IMR-90 (cell line): ENCODE results near the gene ANTXR1. TPM values are rescaled to one million over a fixed set of nuclear protein-coding genes. Genes with fewer than 3 reads are reported as not detected.

ENCODE experiments used
- ATAC-seq: fragments of 200-7000 bp; cut with Tn5 transposase; 2 replicates; pipeline ENCODE4 v1.9.1; 2020; ENCODE audit warnings: low read depth, mild to moderate bottlenecking, moderate library complexity
- BruUV-seq: library from RNA; stranded (reverse); fragments of 400-500 nt; replicated peaks from 2 replicates; lab custom pipeline; 2021; lab: Mats Ljungman, UMichigan
- CTCF ChIA-PET: fragments of 300-600 bp; formaldehyde crosslinking; extraction: SDS; loops from one replicate; lab custom pipeline; 2021; ENCODE audit warnings: antibody characterized with exemption; lab: Yijun Ruan, JAX
- POLR2A ChIA-PET: fragments of 300-600 bp; sonication (Branson Sonifier 250); formaldehyde crosslinking; loops from one replicate; lab custom pipeline; 2022; ENCODE audit warnings: antibody characterized with exemption; ENCODE audit not compliant: unreplicated experiment; lab: Charles Lee
- DNase-seq: peaks from one replicate; pipeline ENCODE4 v3.0.0; 2013
- H2AFZ ChIP-seq: replicated peaks from 2 replicates; pipeline ENCODE3; 2013; ENCODE audit warnings: low read length, mild to moderate bottlenecking; ENCODE audit not compliant: poor library complexity
- H2AK5ac ChIP-seq: 2 replicates; pipeline ENCODE4 v1.6.1; 2013; ENCODE audit warnings: low read depth, low read length, inconsistent platforms
- H2AK9ac ChIP-seq: replicated peaks from 2 replicates; pipeline ENCODE3; 2013; ENCODE audit warnings: mild to moderate bottlenecking, low read depth, low read length, moderate library complexity; ENCODE audit not compliant: poor library complexity
- H2BK120ac ChIP-seq: 2 replicates; pipeline ENCODE4 v1.6.1; 2013; ENCODE audit warnings: low read depth, low read length, inconsistent platforms
- H2BK15ac ChIP-seq: 3 replicates; pipeline ENCODE4 v1.6.1; 2013; ENCODE audit warnings: low read depth, low read length, inconsistent platforms
- H2BK20ac ChIP-seq: 2 replicates; pipeline ENCODE4 v1.6.1; 2013; ENCODE audit warnings: low read depth, mild to moderate bottlenecking, inconsistent platforms, low read length, moderate library complexity
- H2BK5ac ChIP-seq: 2 replicates; pipeline ENCODE4 v1.6.1; 2013; ENCODE audit warnings: mild to moderate bottlenecking, low read depth, low read length, inconsistent platforms; ENCODE audit not compliant: poor library complexity, severe bottlenecking
- H3K14ac ChIP-seq: replicated peaks from 2 replicates; pipeline ENCODE4 v1.6.1; 2013; ENCODE audit warnings: low read depth, low read length, inconsistent platforms
- H3K18ac ChIP-seq: 2 replicates; pipeline ENCODE4 v1.6.1; 2013; ENCODE audit warnings: low read depth, low read length, control low read depth
- H3K23ac ChIP-seq: 2 replicates; pipeline ENCODE4 v1.6.1; 2013; ENCODE audit warnings: low read depth, low read length, inconsistent platforms
- H3K27ac ChIP-seq: 2 replicates; pipeline ENCODE4 v1.5.1; 2013; ENCODE audit warnings: mild to moderate bottlenecking, control low read depth, low read length; ENCODE audit not compliant: insufficient read depth
- H3K27me3 ChIP-seq: 2 replicates; pipeline ENCODE4 v1.6.1; 2013; ENCODE audit warnings: low read length; ENCODE audit not compliant: control insufficient read depth, insufficient read depth
- H3K36me3 ChIP-seq: 2 replicates; pipeline ENCODE4 v1.6.1; 2013; ENCODE audit warnings: low read length, mixed read lengths; ENCODE audit not compliant: control insufficient read depth, insufficient read depth
- H3K4ac ChIP-seq: 2 replicates; pipeline ENCODE4 v1.6.1; 2013; ENCODE audit warnings: low read depth, low read length, inconsistent platforms
- H3K4me1 ChIP-seq: 2 replicates; pipeline ENCODE4 v1.6.1; 2013; ENCODE audit warnings: low read length, mixed read lengths; ENCODE audit not compliant: control insufficient read depth, insufficient read depth
- H3K4me2 ChIP-seq: 2 replicates; pipeline ENCODE4 v1.6.1; 2013; ENCODE audit warnings: low read depth, mild to moderate bottlenecking, control low read depth, low read length, moderate library complexity
- H3K4me3 ChIP-seq: 2 replicates; pipeline ENCODE4 v1.5.1; 2013; ENCODE audit warnings: low read depth, mild to moderate bottlenecking, control low read depth, low read length, moderate library complexity; ENCODE audit not compliant: insufficient read depth
- H3K56ac ChIP-seq: 2 replicates; pipeline ENCODE4 v1.6.1; 2013; ENCODE audit warnings: low read length, inconsistent platforms; ENCODE audit not compliant: insufficient read depth; ENCODE audit errors: extremely low read depth
- H3K79me1 ChIP-seq, 2 experiments: 2 replicates each; pipeline ENCODE4 v1.6.1; 2013; ENCODE audit warnings: low read length in 2 of 2, inconsistent platforms in 1 of 2, low read depth in 1 of 2
- H3K9ac ChIP-seq: 2 replicates; pipeline ENCODE4 v1.6.1; 2013; ENCODE audit warnings: low read depth, low read length, control low read depth
- H3K9me1 ChIP-seq: 2 replicates; pipeline ENCODE4 v1.6.1; 2013; ENCODE audit warnings: low read length, inconsistent platforms; ENCODE audit not compliant: insufficient read depth
- H3K9me3 ChIP-seq: 2 replicates; pipeline ENCODE4 v1.6.1; 2013; ENCODE audit warnings: low read length; ENCODE audit not compliant: control insufficient read depth, insufficient read depth
- H4K20me1 ChIP-seq: 2 replicates; pipeline ENCODE4 v1.6.1; 2013; ENCODE audit warnings: low read length, inconsistent platforms; ENCODE audit not compliant: insufficient read depth
- H4K5ac ChIP-seq: 2 replicates; pipeline ENCODE4 v1.6.1; 2013; ENCODE audit warnings: mild to moderate bottlenecking, low read depth, low read length, control low read depth
- H4K8ac ChIP-seq, 2 experiments: 2 replicates each; pipeline ENCODE4 v1.6.1; 2013; ENCODE audit warnings: low read depth in 2 of 2, low read length in 2 of 2, control low read depth in 1 of 2, inconsistent platforms in 1 of 2
- H4K91ac ChIP-seq: 2 replicates; pipeline ENCODE4 v1.6.1; 2013; ENCODE audit warnings: low read depth, low read length, inconsistent platforms; ENCODE audit not compliant: insufficient read depth
- FOS ChIP-seq: fragments of 150-350 bp; IDR thresholded peaks from 2 replicates; pipeline ENCODE4 v1.6.1; 2016; ENCODE audit warnings: low read depth, low read length
- MAZ ChIP-seq: IDR thresholded peaks from 2 replicates; pipeline ENCODE4 v1.6.1; 2012; ENCODE audit warnings: low read depth, mild to moderate bottlenecking, low read length, improper control_type of control experiment, moderate library complexity, borderline replicate concordance
- MXI1 ChIP-seq: IDR thresholded peaks from 2 replicates; pipeline ENCODE4 v1.6.1; 2012; ENCODE audit warnings: low read depth, mild to moderate bottlenecking, low read length, moderate library complexity, borderline replicate concordance
- RCOR1 ChIP-seq: IDR thresholded peaks from 2 replicates; pipeline ENCODE4 v1.6.1; 2012; ENCODE audit warnings: mild to moderate bottlenecking, low read length, improper control_type of control experiment; ENCODE audit not compliant: insufficient replicate concordance
- RFX5 ChIP-seq: IDR thresholded peaks from 2 replicates; pipeline ENCODE4 v1.8.0; 2012; ENCODE audit warnings: low read depth, mild to moderate bottlenecking, low read length, moderate library complexity
- SMC3 ChIP-seq: fragments of 150-350 bp; IDR thresholded peaks from 2 replicates; pipeline ENCODE4 v1.6.1; 2016; ENCODE audit warnings: low read depth, mild to moderate bottlenecking, antibody characterized with exemption, low read length, moderate library complexity
- WGBS, 2 experiments: methylation state at CpG; one replicate each; pipeline versions ENCODE4 v1.1.5 to v1.1.7; 2013; ENCODE audit warnings: missing lambda C conversion rate in 2 of 2; ENCODE audit not compliant: insufficient read length in 1 of 2; ENCODE audit errors: extremely low coverage in 2 of 2; 5-methylcytosine and 5-hydroxymethylcytosine counted together
- dilution Hi-C: fragments of 300-500 bp; cut with HindIII; formaldehyde crosslinking; loops from one replicate; pipeline ENCODE4 v1.14.3; 2018; ENCODE audit warnings: low sequenced_read_pairs; ENCODE audit not compliant: unreplicated experiment
- in situ Hi-C: fragments of 300-500 bp; cut with MboI; formaldehyde crosslinking; loops from 3 replicates; pipeline ENCODE4 v1.14.3; 2019; ENCODE audit warnings: low sequenced_read_pairs, inconsistent platforms, mixed read lengths
- intact Hi-C: fragments of 100-400 bp; cut with micrococcal nuclease; formaldehyde crosslinking; loops from 2 replicates; pipeline ENCODE4 v1.10.0; 2022
- polyA plus RNA-seq, 3 experiments: library from polyadenylated mRNA; depleted of rRNA; stranded (reverse); fragments of >200 nt; gene quantifications; 2 replicates each; pipeline ENCODE4 v1.2.3, GENCODE V29; 2012; ENCODE audit warnings: low replicate concordance in 1 of 3
- total RNA-seq: library from RNA; depleted of rRNA; stranded (reverse); fragments of >200 nt; gene quantifications from 2 replicates; pipeline ENCODE4 v1.2.3, GENCODE V29; 2012

The ANTXR1 gene
- total and polyA plus RNA-seq, 2 of the 4 experiments (the other 2 are of a cell fraction): 27.2 to 36.9 TPM

GRCh38 chr2:69055688-69056470 lies 42.9 kb downstream of the ANTXR1 start (continued):
- no peak for TF ChIP-seq SMC3

DNA sequence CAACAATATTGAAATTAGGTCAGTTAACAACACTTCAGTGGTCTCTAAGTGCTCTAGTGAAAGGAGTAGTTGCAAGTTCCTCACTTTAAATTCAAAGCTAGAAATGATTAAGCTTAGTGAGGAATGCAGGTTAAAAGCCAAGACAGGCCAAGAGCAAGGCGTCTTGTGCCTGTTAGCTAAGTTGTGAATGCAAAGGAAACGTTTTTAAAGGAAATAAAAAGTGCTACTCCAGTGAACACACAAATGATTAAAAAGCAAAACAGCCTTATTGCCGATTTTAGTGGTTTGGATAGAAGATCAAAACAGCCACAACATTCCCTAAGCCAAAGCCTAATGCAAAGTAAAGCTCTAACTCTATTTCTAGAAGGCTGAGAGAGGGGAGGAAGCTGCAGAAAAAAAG lies 44.7 kb downstream of the ANTXR1 start:
- no peak overlapping the region for H2AK9ac ChIP-seq
- POLR2A ChIA-PET: no interaction called here
- no peak overlapping the region for H2AFZ ChIP-seq
- H4K20me1 ChIP-seq: peaks cover 12% of the 10 kb centered on the region; the same call in 1 of the 2 replicates
- DNase-seq: no peak
- no peak overlapping the region for H3K27ac ChIP-seq
- H3K9ac ChIP-seq: no peak overlapping the region
- WGBS, 2 experiments: no CpG with 5 or more reads among the region's 3 CpGs
- no peak overlapping the region for H2BK15ac ChIP-seq
- ATAC-seq: no peak
- H3K4me2 ChIP-seq: no peak overlapping the region
- H3K36me3 ChIP-seq: peaks cover 18% of the 10 kb centered on the region
- peaks cover 57 to 64% of the 10 kb centered on the region in 2 experiments for H3K79me1 ChIP-seq
- H3K9me3 ChIP-seq: no peaks in the 10 kb centered on the region
- CTCF ChIA-PET: no interaction called here
- no peak overlapping the region for H4K91ac ChIP-seq
- H4K5ac ChIP-seq: no peak overlapping the region
- no peak overlapping the region for H3K56ac ChIP-seq
- H3K18ac ChIP-seq: no peak overlapping the region
- no peaks in the 10 kb centered on the region for H3K27me3 ChIP-seq
- no peak overlapping the region for H2BK120ac ChIP-seq
- H2BK5ac ChIP-seq: no peak overlapping the region
- H3K23ac ChIP-seq: no peak overlapping the region
- TF ChIP-seq MAZ (no peak), FOS (no peak), MXI1 (no peak), RFX5 (no peak), RCOR1 (no peak)
- no peak overlapping the region for H2AK5ac ChIP-seq
- H3K14ac ChIP-seq: no peak overlapping the region
- no peak overlapping the region for H4K8ac ChIP-seq
- no peak overlapping the region for H3K4ac ChIP-seq
- H3K4me1 ChIP-seq: peaks cover 17% of the 10 kb centered on the region
- BruUV-seq: no TSS peak
- no peak overlapping the region for H3K4me3 ChIP-seq
- dilution Hi-C loops (no loop called here), intact Hi-C loops (no loop called here), in situ Hi-C loops (no loop called here)
- no peak overlapping the region for H2BK20ac ChIP-seq
- H3K9me1 ChIP-seq: peaks cover 9% of the 10 kb centered on the region
